Skeletal muscle satellite cell (primary cell): ENCODE results near the gene BSG. TPM values are rescaled to one million over a fixed set of nuclear protein-coding genes. Genes with fewer than 3 reads are reported as not detected.

Experiments used
- H3K27me3 ChIP-seq: 2 replicates; pipeline ENCODE4 v1.7.0; 2013; ENCODE audit warnings: low read length; ENCODE audit not compliant: control insufficient read depth, insufficient read depth
- H3K36me3 ChIP-seq: 2 replicates; pipeline ENCODE4 v1.7.0; 2013; ENCODE audit warnings: mild to moderate bottlenecking, control low read depth, low read length; ENCODE audit not compliant: insufficient read depth
- H3K4me1 ChIP-seq: 2 replicates; pipeline ENCODE4 v1.7.0; 2013; ENCODE audit warnings: low read length; ENCODE audit not compliant: control insufficient read depth, insufficient read depth
- H3K4me2 ChIP-seq: 2 replicates; pipeline ENCODE4 v1.7.0; 2013; ENCODE audit warnings: mild to moderate bottlenecking, low read length
- H3K4me3 ChIP-seq: 2 replicates; pipeline ENCODE4 v1.7.0; 2013; ENCODE audit warnings: low read length
- H3K9ac ChIP-seq: 2 replicates; pipeline ENCODE4 v1.7.0; 2013; ENCODE audit warnings: mild to moderate bottlenecking, low read depth, low read length, moderate library complexity
- H3K9me3 ChIP-seq: replicated peaks from 2 replicates; pipeline ENCODE4 v1.7.0; 2013; ENCODE audit warnings: mild to moderate bottlenecking, control low read depth, low read length
- total RNA-seq: library from RNA; depleted of rRNA; stranded (reverse); fragments of >200 nt; gene quantifications from 2 replicates; pipeline ENCODE4 v1.2.3, GENCODE V29; 2012; rRNA removed

The BSG gene
- 268 and 289 TPM in 2 replicates for total RNA-seq

- Histone ChIP-seq H3K36me3 (peaks cover 4% of the 10 kb centered on the region), H3K4me2 (peak within 1 kb of the TSS; percentile 100), H3K4me3 (peak within 1 kb of the TSS; percentile 90), H3K4me1 (peaks cover 41% of the 10 kb centered on the region), H3K27me3 (no peaks in the 10 kb centered on the region), H3K9ac (peak within 1 kb of the TSS; percentile 96), H3K9me3 (no peaks in the 10 kb centered on the region)
Observed at GRCh38 chr19:572140-572742, at the start of gene BSG. TSS of gene BSG (plus strand) at chr19:572596. CDS start at chr19:572635, 39 bp downstream.

DNA sequence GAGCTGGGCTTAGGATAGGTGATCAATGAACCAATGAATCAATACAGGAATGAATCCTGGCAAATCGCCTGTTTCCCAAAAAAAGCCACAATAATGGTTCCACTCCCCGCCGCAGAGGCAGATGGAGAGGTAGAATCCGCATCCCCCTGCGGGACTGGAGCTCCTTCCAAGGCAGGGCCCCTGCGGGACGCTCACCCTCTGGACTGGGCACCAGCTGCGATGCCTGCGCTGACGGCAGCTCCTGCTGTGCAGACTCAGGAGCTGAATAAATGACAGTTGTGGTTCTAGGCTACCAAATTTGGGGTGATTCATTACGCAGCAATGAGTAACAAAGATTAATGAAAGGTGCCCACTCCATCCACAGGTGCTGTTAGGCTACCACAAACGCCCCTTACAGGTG is 49.7 kb upstream of the BSG start:
- Histone ChIP-seq H3K27me3 (peaks cover 2% of the 10 kb centered on the region), H3K36me3 (peaks cover 5% of the 10 kb centered on the region), H3K4me2 (no peak overlapping the region), H3K4me1 (no peaks in the 10 kb centered on the region), H3K9ac (no peak overlapping the region), H3K4me3 (no peak overlapping the region), H3K9me3 (no peaks in the 10 kb centered on the region)

- H3K9ac ChIP-seq: no peak overlapping the region
- peaks cover 5% of the 10 kb centered on the region for H3K36me3 ChIP-seq
- H3K4me2 ChIP-seq: no peak overlapping the region
- H3K9me3 ChIP-seq: no peaks in the 10 kb centered on the region
- no peaks in the 10 kb centered on the region for H3K4me1 ChIP-seq
- H3K4me3 ChIP-seq: no peak overlapping the region
- peaks cover 2% of the 10 kb centered on the region for H3K27me3 ChIP-seq
Observed at GRCh38 chr19:524062-524674, 48.2 kb upstream of the BSG start.

- Histone ChIP-seq H3K4me3 (no peak overlapping the region), H3K27me3 (peaks cover 2% of the 10 kb centered on the region), H3K9ac (no peak overlapping the region), H3K36me3 (peaks cover under 1% of the 10 kb centered on the region), H3K4me2 (no peak overlapping the region), H3K4me1 (no peaks in the 10 kb centered on the region), H3K9me3 (no peaks in the 10 kb centered on the region)
Observed at GRCh38 chr19:525029-525428, 47.4 kb upstream of the BSG start.

GRCh38 chr19:525857-526419 is 46.5 kb upstream of the BSG start:
- no peak overlapping the region for H3K4me3 ChIP-seq
- H3K9ac ChIP-seq: no peak overlapping the region
- no peaks in the 10 kb centered on the region for H3K4me1 ChIP-seq
- H3K27me3 ChIP-seq: peaks cover 2% of the 10 kb centered on the region
- no peak overlapping the region for H3K4me2 ChIP-seq
- no peaks in the 10 kb centered on the region for H3K36me3 ChIP-seq
- H3K9me3 ChIP-seq: no peaks in the 10 kb centered on the region

GRCh38 chr19:530134-531008 is 42.0 kb upstream of the BSG start:
- Histone ChIP-seq H3K36me3 (no peaks in the 10 kb centered on the region), H3K9ac (peak overlapping the region; percentile 97), H3K4me1 (peaks cover 25% of the 10 kb centered on the region), H3K9me3 (no peaks in the 10 kb centered on the region), H3K4me2 (peak overlapping the region; percentile 88), H3K27me3 (peaks cover 2% of the 10 kb centered on the region), H3K4me3 (peak overlapping the region; percentile 99)

GRCh38 chr19:531009-531752 is 41.2 kb upstream of the BSG start:
- Histone ChIP-seq H3K4me1 (peaks cover 28% of the 10 kb centered on the region), H3K4me2 (peak overlapping the region; percentile 88), H3K9ac (peak overlapping the region; percentile 97), H3K27me3 (peaks cover 2% of the 10 kb centered on the region), H3K36me3 (peaks cover 4% of the 10 kb centered on the region), H3K9me3 (no peaks in the 10 kb centered on the region), H3K4me3 (peak overlapping the region; percentile 99)

DNA sequence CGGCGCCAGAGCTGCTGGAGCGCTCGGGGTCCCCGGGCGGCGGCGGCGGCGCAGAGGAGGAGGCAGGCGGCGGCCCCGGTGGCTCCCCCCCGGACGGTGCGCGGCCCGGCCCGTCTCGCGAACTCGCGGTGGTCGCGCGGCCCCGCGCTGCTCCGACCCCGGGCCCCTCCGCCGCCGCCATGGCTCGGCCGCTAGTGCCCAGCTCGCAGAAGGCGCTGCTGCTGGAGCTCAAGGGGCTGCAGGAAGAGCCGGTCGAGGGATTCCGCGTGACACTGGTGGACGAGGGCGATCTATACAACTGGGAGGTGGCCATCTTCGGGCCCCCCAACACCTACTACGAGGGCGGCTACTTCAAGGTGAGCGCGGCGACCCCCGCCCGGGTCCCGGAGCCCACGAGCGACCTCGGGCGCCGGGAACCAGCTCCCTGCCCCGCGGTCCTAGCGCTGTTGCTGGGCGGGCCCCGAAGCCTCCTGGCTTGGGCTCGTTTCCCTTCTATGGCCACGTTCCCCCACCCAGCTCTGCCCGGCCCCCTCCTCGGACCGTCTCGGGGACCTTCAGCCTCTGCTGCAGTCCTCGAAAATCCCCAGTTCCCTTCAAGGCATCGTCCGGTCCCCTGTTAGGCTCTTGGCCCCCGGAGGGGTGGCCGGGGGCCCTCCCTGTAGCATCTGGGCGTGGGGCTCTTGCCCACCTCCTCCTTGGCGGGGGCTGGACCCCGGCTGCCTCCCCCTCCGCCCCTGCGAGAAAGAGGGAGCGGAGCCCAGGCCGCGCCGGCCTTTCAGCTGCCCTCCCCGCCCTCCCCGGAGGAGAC is 40.4 kb upstream of the BSG start, which contains the start of gene CDC34:
TSS of gene CDC34 (plus strand) at position 8 of the 808 bp plus-strand sequence. CDS start at position 180, 172 bp downstream.
- Histone ChIP-seq H3K4me3 (peak within 1 kb of the TSS; percentile 99), H3K27me3 (no peaks in the 10 kb centered on the region), H3K9me3 (no peaks in the 10 kb centered on the region), H3K36me3 (peaks cover 12% of the 10 kb centered on the region), H3K4me2 (peak within 1 kb of the TSS; percentile 97), H3K9ac (peak within 1 kb of the TSS; percentile 97), H3K4me1 (peaks cover 28% of the 10 kb centered on the region)

DNA sequence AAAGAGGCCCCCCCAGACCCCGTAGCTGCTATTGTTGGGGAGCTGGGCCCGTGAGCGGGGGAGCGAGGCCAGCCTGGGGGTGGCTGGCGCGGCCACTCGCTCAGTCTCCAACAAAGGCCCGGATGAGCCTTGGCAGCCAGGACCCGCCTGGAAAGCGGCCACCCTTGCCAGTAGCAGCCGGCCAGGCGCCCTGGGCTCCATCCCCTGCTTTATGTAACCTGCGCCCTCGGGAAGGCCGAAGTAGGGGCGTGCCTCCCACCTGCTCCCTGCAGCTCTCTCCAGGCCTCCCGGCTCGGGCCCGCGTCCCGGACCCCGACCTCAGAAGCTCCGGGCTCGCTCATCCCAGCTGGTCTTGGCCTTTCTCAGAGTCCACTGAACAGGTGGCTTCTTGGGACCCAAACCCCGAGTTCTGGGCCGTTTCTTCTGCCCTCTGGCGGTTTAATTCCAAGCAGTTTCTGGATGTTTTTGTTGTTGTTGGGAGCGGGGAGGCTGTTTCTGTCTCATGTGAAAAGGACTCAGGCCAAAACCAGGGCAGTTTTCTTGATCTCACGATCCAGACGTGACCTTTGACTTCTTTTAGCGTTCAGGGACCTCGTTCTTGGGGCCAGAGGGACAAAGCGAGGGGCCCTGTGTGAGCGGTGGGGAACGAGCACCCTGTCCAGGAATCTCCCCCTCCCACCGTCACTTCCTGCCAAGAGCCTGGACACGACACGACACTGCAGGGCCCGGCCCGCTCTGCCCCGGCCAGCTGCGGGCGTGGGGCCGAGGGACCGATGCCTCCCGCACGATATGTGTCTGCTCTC is 39.6 kb upstream of the BSG start:
- Histone ChIP-seq H3K4me2 (peak overlapping the region; percentile 97), H3K9me3 (no peaks in the 10 kb centered on the region), H3K9ac (peak overlapping the region; percentile 97), H3K27me3 (no peaks in the 10 kb centered on the region), H3K4me1 (peaks cover 28% of the 10 kb centered on the region), H3K36me3 (peaks cover 12% of the 10 kb centered on the region), H3K4me3 (peak overlapping the region; percentile 99)
